ENCODE results near the gene ATP6V0C.
"Not testable (repeated sequence)": the region's sequence is repeated elsewhere in the genome, so short reads cannot be mapped to it uniquely, and the experiment has no call there.

The ATP6V0C gene

GRCh38 chr16:2560131-2560797, 46.5 kb downstream of the ATP6V0C start:
- not testable (repeated sequence) for DNase-seq

DNA sequence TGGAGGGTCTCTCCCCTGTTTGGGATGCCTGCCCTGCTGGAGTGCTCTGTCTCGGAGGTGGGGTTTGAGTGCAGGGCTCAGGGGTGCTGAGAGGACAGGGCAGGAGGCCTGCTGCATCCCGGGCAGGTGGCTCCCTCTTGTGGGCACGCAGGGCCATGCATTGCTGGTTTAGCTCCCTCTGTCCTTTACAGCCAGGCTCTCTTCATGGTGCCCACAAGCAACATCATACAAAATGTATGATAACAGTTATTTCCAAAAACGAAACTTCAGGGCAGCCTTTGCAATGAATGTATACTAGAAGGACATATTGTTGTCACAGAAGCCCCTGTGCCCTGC, 47.0 kb downstream of the ATP6V0C start:
- DNase-seq, result not testable (repeated sequence)

GRCh38 chr16:2567506-2567905, 53.8 kb downstream of the ATP6V0C start:
- not testable (repeated sequence) for DNase-seq

DNA sequence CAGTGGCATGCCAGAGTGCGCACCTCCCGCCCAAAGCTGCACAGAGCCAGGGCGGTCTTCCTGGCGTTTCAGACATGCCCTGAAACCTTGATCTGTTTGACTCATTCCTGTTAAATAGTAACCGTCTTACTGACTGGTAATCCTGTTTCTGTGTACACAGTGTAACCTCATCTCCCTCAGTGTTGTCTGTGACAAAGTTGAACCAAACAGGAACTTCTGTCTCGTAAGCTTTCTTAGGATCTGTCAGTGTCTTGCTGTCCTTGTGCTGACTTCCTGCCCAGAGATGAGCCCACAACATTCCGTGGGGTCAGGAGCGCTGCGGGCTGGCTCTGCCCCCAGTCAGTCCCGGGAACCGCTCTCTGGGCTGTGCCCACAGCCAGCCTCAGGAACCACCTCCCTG, 54.8 kb downstream of the ATP6V0C start:
- not testable (repeated sequence) for DNase-seq
